ENCODE measurements around the gene PSG3.
"Not testable (repeated sequence)": the region's sequence is repeated elsewhere in the genome, so short reads cannot be mapped to it uniquely, and the experiment has no call there.

Gene PSG3

GRCh38 chr19:42683917-42684513 is 56.3 kb downstream of the PSG3 start:
- 55% methylated on average over 2 of the region's 2 CpGs for WGBS
- Histone ChIP-seq H3K9ac (ENCODE audit: low read depth, low read length) (no peak overlapping the region), H3K36me3 (ENCODE audit: insufficient read depth, low read length) (no peaks in the 10 kb centered on the region), H3K4me1 (ENCODE audit: insufficient read depth, low read length) (no peaks in the 10 kb centered on the region), H3K27me3 (ENCODE audit: insufficient read depth, low read length) (no peaks in the 10 kb centered on the region), H3K27ac (ENCODE audit: low read depth, low read length) (no peak overlapping the region), H3K9me3 (ENCODE audit: insufficient read depth, low read depth, low read length) (peaks cover 50% of the 10 kb centered on the region), H3K4me3 (ENCODE audit: low read length) (no peak overlapping the region)

- H3K27me3 ChIP-seq (ENCODE audit: insufficient read depth, low read length); H3K4me1 ChIP-seq (ENCODE audit: insufficient read depth, low read length); H3K36me3 ChIP-seq (ENCODE audit: insufficient read depth, low read length); H3K4me3 ChIP-seq (ENCODE audit: low read length); H3K27ac ChIP-seq (ENCODE audit: low read depth, low read length); H3K9ac ChIP-seq (ENCODE audit: low read depth, low read length): not testable (repeated sequence)
- peaks cover 28% of the 10 kb centered on the region for H3K9me3 ChIP-seq (ENCODE audit: insufficient read depth, low read depth, low read length)
- 94% methylated on average over 26 of the region's 27 CpGs for WGBS
Measured at GRCh38 chr19:42676326-42676725, 64.0 kb downstream of the PSG3 start.

DNA sequence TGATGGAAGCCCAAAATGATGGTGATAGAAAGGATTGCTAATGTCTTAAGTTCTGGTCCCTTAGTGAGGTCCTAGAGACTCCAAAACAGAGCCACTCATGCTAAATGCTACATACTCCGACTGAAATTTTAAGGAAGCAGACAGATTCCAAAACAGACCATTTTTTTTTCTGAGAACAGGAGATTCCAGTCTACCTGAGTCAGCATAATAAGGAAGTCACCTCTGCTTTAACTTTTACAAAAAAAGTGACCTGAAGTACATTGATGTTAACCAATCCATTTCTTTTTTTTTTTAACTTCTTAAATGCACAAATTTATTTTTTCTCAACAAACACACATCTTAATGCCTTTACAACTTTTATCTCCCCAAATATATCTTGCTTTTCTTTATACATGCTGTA is 65.7 kb downstream of the PSG3 start:
- peaks cover 28% of the 10 kb centered on the region for H3K9me3 ChIP-seq (ENCODE audit: insufficient read depth, low read depth, low read length)
- H3K36me3 ChIP-seq (ENCODE audit: insufficient read depth, low read length); H3K9ac ChIP-seq (ENCODE audit: low read depth, low read length); H3K4me3 ChIP-seq (ENCODE audit: low read length); H3K27ac ChIP-seq (ENCODE audit: low read depth, low read length); H3K4me1 ChIP-seq (ENCODE audit: insufficient read depth, low read length); H3K27me3 ChIP-seq (ENCODE audit: insufficient read depth, low read length): not testable (repeated sequence)
- WGBS, result 67% methylated on average over 1 of the region's 1 CpG
